Measurements from ENCODE around the gene RPL28. TPM values are rescaled to one million over a fixed set of nuclear protein-coding genes. Genes with fewer than 3 reads are reported as not detected.

RPL28 gene
- total and polyA plus RNA-seq, 2 donors (not counting 3 experiments of a cell fraction or from before 2014, with no cell fraction given), result 1,872 to 3,435 TPM

GRCh38 chr19:55426042-55426441, 40.3 kb downstream of the RPL28 start:
- dilution Hi-C loops (cut with MboI; ENCODE audit: extremely low pct_ligation_motif_present, low sequenced_read_pairs), result no loop called here
- H3K9me3 ChIP-seq (replicated peaks; ENCODE audit: control insufficient read depth, insufficient read depth, low read length), result no peaks in the 10 kb centered on the region
- no peaks in the 10 kb centered on the region for H3K4me1 ChIP-seq (ENCODE audit: control insufficient read depth, extremely low read depth, insufficient read depth, low read length)
- no peaks in the 10 kb centered on the region for H4K20me1 ChIP-seq (replicated peaks; ENCODE audit: control insufficient read depth, extremely low read depth, insufficient read depth, low read length)
- TF ChIP-seq MYC (IDR thresholded peaks at IDR 0.05; ENCODE audit: low read depth, low read length) (no peak), POLR2A (IDR thresholded peaks at IDR 0.05; ENCODE audit: low read depth, low read length) (no peak), POLR2AphosphoS5 (IDR thresholded peaks at IDR 0.05; ENCODE audit: insufficient read depth, low read depth, low read length) (no peak), JUN (IDR thresholded peaks at IDR 0.05; ENCODE audit: borderline replicate concordance, insufficient read depth, insufficient read length, low read depth) (no peak), GATA2 (IDR thresholded peaks at IDR 0.05; ENCODE audit: insufficient read depth, insufficient read length, low read depth, low read length) (no peak), FOS (IDR thresholded peaks at IDR 0.05; ENCODE audit: borderline replicate concordance, insufficient read depth, low read length) (no peak), EZH2 (IDR thresholded peaks at IDR 0.05; ENCODE audit: borderline replicate concordance, low read depth, low read length, severe bottlenecking) (no peak), MAX (IDR thresholded peaks at IDR 0.05; ENCODE audit: insufficient read depth, insufficient read length) (no peak)
- TF ChIP-seq, protein P1, sequence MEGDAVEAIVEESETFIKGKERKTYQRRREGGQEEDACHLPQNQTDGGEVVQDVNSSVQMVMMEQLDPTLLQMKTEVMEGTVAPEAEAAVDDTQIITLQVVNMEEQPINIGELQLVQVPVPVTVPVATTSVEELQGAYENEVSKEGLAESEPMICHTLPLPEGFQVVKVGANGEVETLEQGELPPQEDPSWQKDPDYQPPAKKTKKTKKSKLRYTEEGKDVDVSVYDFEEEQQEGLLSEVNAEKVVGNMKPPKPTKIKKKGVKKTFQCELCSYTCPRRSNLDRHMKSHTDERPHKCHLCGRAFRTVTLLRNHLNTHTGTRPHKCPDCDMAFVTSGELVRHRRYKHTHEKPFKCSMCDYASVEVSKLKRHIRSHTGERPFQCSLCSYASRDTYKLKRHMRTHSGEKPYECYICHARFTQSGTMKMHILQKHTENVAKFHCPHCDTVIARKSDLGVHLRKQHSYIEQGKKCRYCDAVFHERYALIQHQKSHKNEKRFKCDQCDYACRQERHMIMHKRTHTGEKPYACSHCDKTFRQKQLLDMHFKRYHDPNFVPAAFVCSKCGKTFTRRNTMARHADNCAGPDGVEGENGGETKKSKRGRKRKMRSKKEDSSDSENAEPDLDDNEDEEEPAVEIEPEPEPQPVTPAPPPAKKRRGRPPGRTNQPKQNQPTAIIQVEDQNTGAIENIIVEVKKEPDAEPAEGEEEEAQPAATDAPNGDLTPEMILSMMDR (IDR thresholded peaks at IDR 0.05; ENCODE audit: extremely low read depth in 1 of 2, insufficient read depth in 1 of 2, low read depth in 1 of 2, low read length in 2 of 2), result no peak
- H3K4me2 ChIP-seq (ENCODE audit: insufficient read depth, low read length), result no peak overlapping the region
- POLR2A ChIA-PET, result no interaction called here
- H3K27me3 ChIP-seq (ENCODE audit: control insufficient read depth in 2 of 2, insufficient read depth in 2 of 2, low read length in 2 of 2), result peaks cover 0 to 5% of the 10 kb centered on the region in 2 experiments
- no peak overlapping the region for H3K4me3 ChIP-seq (replicated peaks in 1 of 3; ENCODE audit: insufficient read depth in 1 of 3, low read depth in 1 of 3, low read length in 3 of 3)
- H3K9me1 ChIP-seq (replicated peaks; ENCODE audit: control insufficient read depth, extremely low read depth, insufficient read depth, low read length), result no peaks in the 10 kb centered on the region
- no peaks in the 10 kb centered on the region for H3K36me3 ChIP-seq (ENCODE audit: control insufficient read depth in 2 of 2, extremely low read depth in 1 of 2, insufficient read depth in 2 of 2, low read length in 2 of 2)
- no peak for FAIRE-seq
- no peaks in the 10 kb centered on the region for H3K79me2 ChIP-seq (ENCODE audit: control insufficient read depth, insufficient read depth, low read length)
- H3K27ac ChIP-seq (ENCODE audit: insufficient read depth, low read depth, low read length), result no peak overlapping the region
- no peak overlapping the region for H3K9ac ChIP-seq (replicated peaks; ENCODE audit: extremely low read depth, insufficient read depth, low read length)
- BruUV-seq (replicated peaks), result no TSS peak
- no peak for DNase-seq (ENCODE audit: low read depth, low spot score)
- H2AFZ ChIP-seq (ENCODE audit: low read depth, low read length), result no peak overlapping the region
- CTCF ChIA-PET, result interaction anchor here (0.8 kb wide), 1 partner anchor 10 kb away, joined by 3 read pairs; no protein-coding TSS in a partner anchor
- intact Hi-C loops (cut with micrococcal nuclease), result no loop called here
